ENCODE data around the gene FGD5.
A peak's percentile ranks its signal among the peaks of the same experiment; 100 is the strongest.
"Not testable (repeated sequence)": the region's sequence is repeated elsewhere in the genome, so short reads cannot be mapped to it uniquely, and the experiment has no call there.

Gene FGD5

DNA sequence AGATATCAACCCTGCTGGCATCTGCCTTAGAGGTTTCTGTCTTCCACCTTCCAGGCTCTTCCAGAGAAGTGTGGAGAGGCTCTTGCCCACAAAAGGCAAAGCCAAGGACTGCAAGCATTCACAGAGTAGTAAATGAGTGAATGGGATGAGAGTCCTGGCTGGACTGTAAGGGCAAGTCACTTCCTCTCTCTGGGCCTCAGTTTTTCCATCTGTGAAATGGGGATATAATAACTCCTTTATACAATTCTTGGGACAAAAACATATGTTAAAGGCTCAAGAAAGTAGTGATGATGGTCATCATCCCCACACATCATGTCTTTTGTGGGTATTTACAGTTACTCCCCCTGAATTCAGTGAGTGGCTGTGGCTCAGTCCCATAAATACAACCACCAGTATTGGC, 10.7 kb upstream of the FGD5 start:
- Histone ChIP-seq H3K9me3 (ENCODE audit: control insufficient read depth, insufficient read depth, low read depth, low read length) (no peaks in the 10 kb centered on the region), H3K27ac (ENCODE audit: low read depth, low read length) (no peak overlapping the region), H3K4me1 (ENCODE audit: control insufficient read depth, insufficient read depth, low read length) (peaks cover 19% of the 10 kb centered on the region; the same call in 1 of the 2 replicates), H3K4me3 (ENCODE audit: low read depth, low read length) (no peak overlapping the region), H3K36me3 (ENCODE audit: control insufficient read depth, insufficient read depth, low read length) (no peaks in the 10 kb centered on the region), H3K27me3 (ENCODE audit: control insufficient read depth, insufficient read depth, low read length) (peaks cover 58% of the 10 kb centered on the region), H3K9ac (ENCODE audit: low read length) (no peak overlapping the region)

DNA sequence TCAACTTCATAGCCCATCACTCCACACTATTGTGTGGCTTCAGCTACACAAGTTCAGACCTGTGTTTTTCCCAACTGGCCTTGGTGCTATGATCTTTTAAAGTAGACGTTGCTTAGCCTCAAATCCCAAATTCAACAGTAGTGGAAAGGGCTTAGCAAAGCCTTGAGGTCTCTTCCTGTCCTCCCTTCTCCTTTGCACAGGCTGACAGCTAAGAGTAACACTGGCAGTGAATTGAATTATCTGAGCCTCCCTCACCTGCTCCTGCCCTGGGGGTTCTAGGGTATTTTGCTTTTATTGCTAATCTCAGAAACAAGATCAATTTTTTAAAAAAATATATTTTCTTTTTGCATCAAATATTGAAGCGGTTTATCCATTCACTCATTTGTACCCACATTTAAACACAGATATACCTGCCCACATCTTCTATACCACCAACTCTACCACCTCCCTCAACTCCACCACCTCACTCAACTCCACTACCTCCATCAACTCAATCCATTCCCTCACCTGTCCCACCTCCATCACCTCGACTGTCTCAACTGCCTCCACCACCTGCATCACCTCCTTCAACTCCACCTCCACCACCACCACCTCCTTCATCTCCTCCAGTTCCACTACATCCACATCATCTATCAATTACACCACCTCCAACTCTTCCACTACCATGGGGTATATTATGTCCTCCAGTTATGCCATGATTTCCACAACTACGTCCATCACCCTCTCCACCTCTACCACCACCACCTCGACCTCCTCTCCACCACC, 10.1 kb upstream of the FGD5 start:
- Histone ChIP-seq H3K9me3 (ENCODE audit: control insufficient read depth, insufficient read depth, low read depth, low read length) (no peaks in the 10 kb centered on the region), H3K9ac (ENCODE audit: low read length) (no peak overlapping the region), H3K4me3 (ENCODE audit: low read depth, low read length) (no peak overlapping the region), H3K4me1 (ENCODE audit: control insufficient read depth, insufficient read depth, low read length) (peaks cover 19% of the 10 kb centered on the region; the same call in 1 of the 2 replicates), H3K27me3 (ENCODE audit: control insufficient read depth, insufficient read depth, low read length) (peaks cover 64% of the 10 kb centered on the region), H3K27ac (ENCODE audit: low read depth, low read length) (no peak overlapping the region), H3K36me3 (ENCODE audit: control insufficient read depth, insufficient read depth, low read length) (no peaks in the 10 kb centered on the region)

DNA sequence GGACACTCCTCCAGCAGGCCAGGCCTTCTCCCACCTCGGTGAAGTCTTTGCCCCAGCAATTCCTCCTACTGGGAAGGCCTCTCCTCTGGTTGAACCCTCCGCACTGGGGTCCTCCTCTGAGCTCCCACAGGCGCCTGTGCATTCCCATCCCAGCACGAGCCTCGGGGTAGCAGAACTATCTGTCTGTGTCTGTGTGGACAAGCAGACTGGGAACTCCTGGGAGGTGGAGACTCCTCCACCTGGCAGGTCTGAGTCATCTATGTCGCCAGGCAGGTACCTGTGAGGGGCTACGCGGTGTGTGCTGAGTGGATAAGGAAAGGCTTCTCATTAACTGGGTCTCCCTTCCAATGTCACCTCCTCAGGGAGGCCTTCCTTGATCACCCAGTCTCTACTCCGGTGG, 9.2 kb upstream of the FGD5 start:
- H3K27ac ChIP-seq (ENCODE audit: low read depth, low read length); H3K9me3 ChIP-seq (ENCODE audit: control insufficient read depth, insufficient read depth, low read depth, low read length); H3K36me3 ChIP-seq (ENCODE audit: control insufficient read depth, insufficient read depth, low read length); H3K9ac ChIP-seq (ENCODE audit: low read length): not testable (repeated sequence)
- Histone ChIP-seq H3K4me1 (ENCODE audit: control insufficient read depth, insufficient read depth, low read length) (peaks cover 22% of the 10 kb centered on the region; the same call in 1 of the 2 replicates), H3K4me3 (ENCODE audit: low read depth, low read length) (peak overlapping the region; percentile 65), H3K27me3 (ENCODE audit: control insufficient read depth, insufficient read depth, low read length) (peaks cover 67% of the 10 kb centered on the region)

DNA sequence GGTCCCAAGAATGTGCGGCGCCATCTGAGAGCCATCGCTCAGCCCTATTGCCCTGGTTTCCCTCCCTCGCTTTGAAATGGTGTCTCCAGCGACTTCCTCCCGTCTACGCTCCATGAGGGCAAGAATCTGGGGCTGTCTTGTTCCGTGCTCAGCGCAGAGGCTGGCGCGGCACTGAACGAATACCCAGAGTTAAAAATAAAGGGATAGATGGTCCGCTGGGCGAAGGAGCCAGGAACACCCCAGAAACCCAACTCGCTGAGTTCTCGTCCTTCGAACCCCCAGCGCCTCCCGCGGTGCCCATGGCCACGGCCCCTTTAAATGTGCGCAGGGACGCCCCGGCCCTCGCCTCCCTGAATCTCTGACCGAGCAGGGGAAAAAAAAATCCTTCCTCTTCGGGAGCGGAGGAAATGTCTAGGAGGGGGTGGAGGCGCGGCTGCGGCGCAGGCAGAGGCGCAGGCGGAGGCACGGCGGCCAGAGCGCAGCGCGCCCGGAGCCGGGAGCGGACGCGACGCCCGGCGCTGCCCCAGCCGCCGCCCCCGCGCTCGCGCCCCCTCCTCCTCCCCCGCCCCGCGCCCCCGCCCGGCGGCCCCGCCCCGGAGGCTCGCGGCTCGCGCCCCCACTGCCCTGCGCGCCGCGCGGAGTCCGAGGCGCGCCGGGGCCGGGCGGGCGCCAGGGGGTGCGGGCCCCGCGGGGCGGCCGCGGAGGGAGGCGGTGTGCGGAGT, 8.5 kb upstream of the FGD5 start:
- Histone ChIP-seq H3K4me1 (ENCODE audit: control insufficient read depth, insufficient read depth, low read length) (peaks cover 17% of the 10 kb centered on the region; the same call in 1 of the 2 replicates), H3K9ac (ENCODE audit: low read length) (peak overlapping the region; percentile 20), H3K9me3 (ENCODE audit: control insufficient read depth, insufficient read depth, low read depth, low read length) (no peaks in the 10 kb centered on the region), H3K27me3 (ENCODE audit: control insufficient read depth, insufficient read depth, low read length) (peaks cover 67% of the 10 kb centered on the region), H3K4me3 (ENCODE audit: low read depth, low read length) (peak overlapping the region; percentile 74), H3K36me3 (ENCODE audit: control insufficient read depth, insufficient read depth, low read length) (no peaks in the 10 kb centered on the region), H3K27ac (ENCODE audit: low read depth, low read length) (no peak overlapping the region)

DNA sequence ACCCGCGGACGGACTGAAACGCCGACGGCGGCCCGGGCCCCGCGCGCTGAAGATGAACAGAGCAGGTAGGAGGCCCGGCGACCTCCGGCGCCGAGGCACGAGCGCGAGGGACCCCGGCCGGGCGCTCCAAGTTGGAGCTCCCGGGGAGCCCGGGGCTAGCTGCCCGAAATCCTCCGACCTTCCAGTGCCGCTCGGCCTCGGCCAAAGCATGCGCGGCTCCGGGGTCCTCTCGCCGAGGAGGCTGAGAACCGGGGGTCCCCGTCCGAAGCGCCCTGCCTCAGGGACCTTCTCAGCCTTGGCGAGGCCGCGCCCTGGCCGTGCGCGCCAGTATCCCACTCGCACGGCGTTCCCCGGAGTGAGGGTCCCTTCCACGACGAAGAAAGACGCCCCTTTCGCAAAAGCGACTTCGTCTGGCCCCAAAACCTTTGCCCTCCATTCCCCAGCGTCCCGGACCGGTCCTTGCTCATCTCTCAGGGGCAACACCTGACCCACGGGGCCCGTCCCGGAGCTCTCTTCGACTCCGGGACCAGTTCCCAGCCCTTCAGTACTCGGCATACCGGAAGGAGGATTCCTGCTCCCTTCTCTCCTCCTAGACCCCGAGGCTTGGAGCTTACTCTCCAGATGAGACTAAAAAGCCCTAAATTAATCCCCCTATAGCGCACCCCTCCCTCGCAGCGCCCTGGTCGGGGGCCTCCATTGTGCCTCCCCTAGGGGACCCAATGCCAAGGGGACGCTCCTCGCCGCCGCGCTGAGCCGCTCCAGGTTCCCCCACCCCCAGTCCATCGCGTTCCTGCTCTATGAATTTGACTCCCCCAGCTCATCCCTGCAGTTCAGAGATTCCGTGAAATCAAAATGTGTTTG, 7.7 kb upstream of the FGD5 start:
- no peaks in the 10 kb centered on the region for H3K36me3 ChIP-seq (ENCODE audit: control insufficient read depth, insufficient read depth, low read length)
- H3K4me1 ChIP-seq (ENCODE audit: control insufficient read depth, insufficient read depth, low read length) = peaks cover 17% of the 10 kb centered on the region; the same call in 1 of the 2 replicates
- H3K27me3 ChIP-seq (ENCODE audit: control insufficient read depth, insufficient read depth, low read length) = peaks cover 67% of the 10 kb centered on the region
- peak overlapping the region; percentile 50 for H3K9ac ChIP-seq (ENCODE audit: low read length)
- no peak overlapping the region for H3K27ac ChIP-seq (ENCODE audit: low read depth, low read length)
- H3K4me3 ChIP-seq (ENCODE audit: low read depth, low read length) = peak overlapping the region; percentile 74
- H3K9me3 ChIP-seq (ENCODE audit: control insufficient read depth, insufficient read depth, low read depth, low read length) = no peaks in the 10 kb centered on the region

DNA sequence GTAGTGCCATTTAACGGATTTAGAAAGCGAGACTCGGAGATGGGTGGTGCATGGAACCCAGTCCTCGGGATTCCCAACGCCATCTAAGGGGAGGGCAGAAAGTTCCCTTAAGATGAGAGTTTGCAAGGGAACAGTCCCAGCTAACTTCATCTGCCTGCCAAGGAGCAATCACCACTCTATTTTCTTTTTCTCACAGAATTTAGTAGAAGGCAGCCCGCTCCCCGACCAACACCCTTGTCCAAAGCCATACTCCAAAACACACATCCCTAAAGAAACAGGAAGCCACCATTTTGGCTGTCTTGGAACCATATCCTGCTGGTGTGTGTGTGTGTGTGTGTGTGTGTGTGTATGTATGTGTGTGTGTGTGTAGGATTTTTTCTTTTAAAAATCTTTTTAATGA, 7.1 kb upstream of the FGD5 start:
- Histone ChIP-seq H3K36me3 (ENCODE audit: control insufficient read depth, insufficient read depth, low read length) (no peaks in the 10 kb centered on the region), H3K4me1 (ENCODE audit: control insufficient read depth, insufficient read depth, low read length) (peaks cover 17% of the 10 kb centered on the region; the same call in 1 of the 2 replicates), H3K27ac (ENCODE audit: low read depth, low read length) (no peak overlapping the region), H3K27me3 (ENCODE audit: control insufficient read depth, insufficient read depth, low read length) (peaks cover 67% of the 10 kb centered on the region), H3K4me3 (ENCODE audit: low read depth, low read length) (peak overlapping the region; percentile 74), H3K9me3 (ENCODE audit: control insufficient read depth, insufficient read depth, low read depth, low read length) (no peaks in the 10 kb centered on the region), H3K9ac (ENCODE audit: low read length) (no peak overlapping the region)

DNA sequence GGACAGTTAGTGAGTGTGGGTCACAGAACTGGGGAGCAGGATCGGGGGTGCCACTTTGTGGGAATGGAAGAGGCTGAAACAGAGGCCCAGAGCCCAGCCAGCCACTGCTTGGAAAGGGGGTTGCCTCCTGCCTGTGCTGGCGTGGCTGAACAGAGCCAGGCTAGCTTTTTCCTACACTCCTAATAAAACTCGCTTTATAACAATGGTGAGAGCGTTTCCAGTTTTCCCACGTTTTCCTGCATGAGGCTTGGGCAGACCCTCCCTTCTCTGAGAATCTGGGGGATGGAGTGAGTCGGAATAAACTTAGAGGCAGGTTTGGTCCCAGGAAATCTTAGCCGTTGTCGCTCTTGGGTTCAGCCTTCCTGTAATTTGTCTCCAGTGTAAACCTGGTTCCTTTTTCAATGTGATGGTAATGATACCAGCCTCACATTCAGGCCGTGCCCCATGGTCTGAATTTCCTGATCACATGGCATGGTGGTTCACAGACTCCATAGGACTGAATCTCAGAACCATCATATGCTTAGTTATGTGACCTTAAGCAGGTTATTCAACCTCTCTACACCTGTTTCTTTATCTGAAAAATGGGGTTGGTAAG, 6.5 kb upstream of the FGD5 start:
- Histone ChIP-seq H3K4me1 (ENCODE audit: control insufficient read depth, insufficient read depth, low read length) (peaks cover 17% of the 10 kb centered on the region; the same call in 1 of the 2 replicates), H3K27me3 (ENCODE audit: control insufficient read depth, insufficient read depth, low read length) (peaks cover 63% of the 10 kb centered on the region), H3K27ac (ENCODE audit: low read depth, low read length) (no peak overlapping the region), H3K9me3 (ENCODE audit: control insufficient read depth, insufficient read depth, low read depth, low read length) (no peaks in the 10 kb centered on the region), H3K9ac (ENCODE audit: low read length) (no peak overlapping the region), H3K4me3 (ENCODE audit: low read depth, low read length) (peak overlapping the region; percentile 74; the same call in 1 of the 2 replicates), H3K36me3 (ENCODE audit: control insufficient read depth, insufficient read depth, low read length) (no peaks in the 10 kb centered on the region)

DNA sequence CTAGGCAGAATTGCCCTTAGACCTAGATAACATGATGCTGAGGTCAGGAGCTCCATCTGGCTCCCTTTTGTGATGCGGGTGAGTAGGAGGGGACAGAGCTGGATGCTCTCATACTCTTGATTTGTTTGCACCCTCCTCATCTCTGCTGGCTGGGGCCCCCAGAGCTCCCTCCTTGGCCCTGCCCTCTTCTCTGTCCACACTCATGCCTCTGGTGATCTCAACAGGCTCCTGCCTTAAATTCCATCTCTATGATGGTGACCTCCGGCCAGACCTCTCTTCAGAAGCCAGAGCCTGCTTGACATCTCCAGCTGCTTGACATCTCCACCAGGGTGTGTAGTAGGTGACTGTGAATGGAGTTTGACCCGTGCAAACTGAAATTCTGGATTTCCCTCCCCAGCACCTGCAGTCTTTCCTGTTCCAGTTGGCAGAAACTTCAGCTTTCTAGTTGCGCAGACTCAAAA, 4.3 kb upstream of the FGD5 start:
- H3K4me1 ChIP-seq (ENCODE audit: control insufficient read depth, insufficient read depth, low read length) = peaks cover 16% of the 10 kb centered on the region; the same call in 1 of the 2 replicates
- H3K9ac ChIP-seq (ENCODE audit: low read length) = no peak overlapping the region
- no peaks in the 10 kb centered on the region for H3K9me3 ChIP-seq (ENCODE audit: control insufficient read depth, insufficient read depth, low read depth, low read length)
- H3K36me3 ChIP-seq (ENCODE audit: control insufficient read depth, insufficient read depth, low read length) = no peaks in the 10 kb centered on the region
- no peak overlapping the region for H3K4me3 ChIP-seq (ENCODE audit: low read depth, low read length)
- H3K27me3 ChIP-seq (ENCODE audit: control insufficient read depth, insufficient read depth, low read length) = peaks cover 42% of the 10 kb centered on the region
- no peak overlapping the region for H3K27ac ChIP-seq (ENCODE audit: low read depth, low read length)

DNA sequence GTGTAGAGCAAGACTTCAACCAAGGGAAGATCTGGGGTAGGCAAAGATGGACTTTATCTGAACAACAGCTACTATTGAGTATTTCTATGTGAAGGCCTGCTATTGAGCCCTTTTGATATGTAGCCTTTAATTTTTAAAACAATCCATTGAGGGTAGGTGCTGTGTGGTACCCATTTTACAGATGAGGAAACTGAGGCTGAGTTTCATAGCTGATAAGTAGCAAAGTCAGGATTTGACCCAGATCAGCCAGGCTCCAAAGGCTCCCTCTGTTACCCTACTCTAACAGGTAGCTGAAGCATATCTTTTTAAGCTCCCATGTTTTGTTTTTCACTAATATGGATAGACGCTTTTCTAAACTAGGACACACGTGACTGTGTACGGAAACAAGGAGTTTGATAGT, 2.4 kb upstream of the FGD5 start:
- Histone ChIP-seq H3K27me3 (ENCODE audit: control insufficient read depth, insufficient read depth, low read length) (peaks cover 25% of the 10 kb centered on the region), H3K27ac (ENCODE audit: low read depth, low read length) (no peak overlapping the region)

DNA sequence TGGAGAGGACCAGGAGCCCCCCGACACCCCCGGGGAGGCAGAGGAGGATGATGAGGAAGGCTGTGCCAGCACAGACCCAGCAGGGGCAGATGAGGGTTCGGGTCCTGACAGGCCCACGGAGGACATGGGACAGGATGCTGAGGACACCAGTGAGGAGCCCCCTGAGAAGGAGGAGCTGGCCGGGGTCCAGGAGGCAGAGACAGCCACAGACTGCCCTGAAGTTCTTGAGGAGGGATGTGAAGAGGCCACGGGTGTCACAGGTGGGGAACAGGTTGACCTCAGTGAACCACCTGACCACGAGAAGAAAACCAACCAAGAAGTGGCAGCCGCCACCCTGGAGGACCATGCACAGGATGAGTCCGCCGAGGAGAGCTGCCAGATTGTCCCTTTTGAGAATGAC, 909 bp downstream of the FGD5 start:
- no peak overlapping the region for H3K4me3 ChIP-seq (ENCODE audit: low read depth, low read length)
- no peaks in the 10 kb centered on the region for H3K27me3 ChIP-seq (ENCODE audit: control insufficient read depth, insufficient read depth, low read length)
- H3K36me3 ChIP-seq (ENCODE audit: control insufficient read depth, insufficient read depth, low read length) = no peaks in the 10 kb centered on the region

More for the DNA sequence above, 2.4 kb upstream of the FGD5 start:
- Histone ChIP-seq H3K4me3 (ENCODE audit: low read depth, low read length) (no peak overlapping the region), H3K36me3 (ENCODE audit: control insufficient read depth, insufficient read depth, low read length) (no peaks in the 10 kb centered on the region), H3K9ac (ENCODE audit: low read length) (no peak overlapping the region), H3K9me3 (ENCODE audit: control insufficient read depth, insufficient read depth, low read depth, low read length) (no peaks in the 10 kb centered on the region), H3K4me1 (ENCODE audit: control insufficient read depth, insufficient read depth, low read length) (peaks cover 12% of the 10 kb centered on the region; the same call in 1 of the 2 replicates)

More for the DNA sequence above, 909 bp downstream of the FGD5 start:
- Histone ChIP-seq H3K4me1 (ENCODE audit: control insufficient read depth, insufficient read depth, low read length) (peaks cover 12% of the 10 kb centered on the region), H3K9me3 (ENCODE audit: control insufficient read depth, insufficient read depth, low read depth, low read length) (no peaks in the 10 kb centered on the region), H3K27ac (ENCODE audit: low read depth, low read length) (no peak overlapping the region), H3K9ac (ENCODE audit: low read length) (no peak overlapping the region)

All from HUES6 (cell line).